Sigmoid colon (tissue), 4 donors: Measurements from ENCODE around the gene FAM83B.

Source experiments
- POLR2A ChIP-seq, 2 donors: fragments of 450-650 bp; IDR thresholded peaks; one replicate each; pipeline ENCODE4 v1.6.1; 2016; ENCODE audit warnings: antibody characterized with exemption in 2 of 2, mild to moderate bottlenecking in 2 of 2, moderate library complexity in 2 of 2
- POLR2AphosphoS5 ChIP-seq, 4 donors: sonication (generic); formaldehyde crosslinking; IDR thresholded peaks; one replicate each; pipeline ENCODE4 v1.6.1; 2017; ENCODE audit warnings: antibody characterized with exemption in 4 of 4
- TF ChIP-seq, protein P1 (sequence below), 4 experiments: fragments of 450-650 bp in 3 of 4; fragments of 200-600 bp in 1 of 4; IDR thresholded peaks; one replicate each; pipeline ENCODE4 v1.5.1; 2016 to 2019; ENCODE audit warnings: antibody characterized with exemption in 4 of 4, mild to moderate bottlenecking in 3 of 4, moderate library complexity in 2 of 4

DNA sequence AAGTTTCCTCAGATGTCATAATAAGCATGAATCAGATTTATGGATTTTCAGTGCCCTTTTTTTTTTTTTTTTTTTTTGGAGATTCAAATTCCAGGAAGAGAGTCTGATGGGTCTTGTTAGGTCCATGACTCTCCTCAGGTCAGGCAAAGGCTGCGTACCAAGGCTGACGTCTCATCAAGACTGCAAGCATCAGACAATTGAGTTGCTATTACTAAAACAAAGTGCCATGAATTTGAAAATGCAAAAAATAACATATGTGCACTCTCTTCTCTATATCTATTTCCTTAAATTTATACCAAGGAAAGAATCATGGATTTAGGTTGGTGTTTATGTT, 134.7 kb downstream of the FAM83B start:
- TF ChIP-seq, protein P1, sequence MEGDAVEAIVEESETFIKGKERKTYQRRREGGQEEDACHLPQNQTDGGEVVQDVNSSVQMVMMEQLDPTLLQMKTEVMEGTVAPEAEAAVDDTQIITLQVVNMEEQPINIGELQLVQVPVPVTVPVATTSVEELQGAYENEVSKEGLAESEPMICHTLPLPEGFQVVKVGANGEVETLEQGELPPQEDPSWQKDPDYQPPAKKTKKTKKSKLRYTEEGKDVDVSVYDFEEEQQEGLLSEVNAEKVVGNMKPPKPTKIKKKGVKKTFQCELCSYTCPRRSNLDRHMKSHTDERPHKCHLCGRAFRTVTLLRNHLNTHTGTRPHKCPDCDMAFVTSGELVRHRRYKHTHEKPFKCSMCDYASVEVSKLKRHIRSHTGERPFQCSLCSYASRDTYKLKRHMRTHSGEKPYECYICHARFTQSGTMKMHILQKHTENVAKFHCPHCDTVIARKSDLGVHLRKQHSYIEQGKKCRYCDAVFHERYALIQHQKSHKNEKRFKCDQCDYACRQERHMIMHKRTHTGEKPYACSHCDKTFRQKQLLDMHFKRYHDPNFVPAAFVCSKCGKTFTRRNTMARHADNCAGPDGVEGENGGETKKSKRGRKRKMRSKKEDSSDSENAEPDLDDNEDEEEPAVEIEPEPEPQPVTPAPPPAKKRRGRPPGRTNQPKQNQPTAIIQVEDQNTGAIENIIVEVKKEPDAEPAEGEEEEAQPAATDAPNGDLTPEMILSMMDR (IDR thresholded peaks at IDR 0.05), result no peak
- TF ChIP-seq POLR2A (IDR thresholded peaks at IDR 0.05), result no peak
- TF ChIP-seq POLR2AphosphoS5 (IDR thresholded peaks at IDR 0.05), result no peak
